Measurements from ENCODE around the gene CELA2A. TPM values are rescaled to one million over a fixed set of nuclear protein-coding genes. Genes with fewer than 3 reads are reported as not detected.

The CELA2A gene
- total and polyA plus RNA-seq, 2 of the 13 experiments (the other 11 are each of a cell fraction or from before 2014, with no cell fraction given): not detected

- H3K4me3 ChIP-seq (replicated peaks in 1 of 3; ENCODE audit: insufficient read depth in 1 of 3, low read depth in 2 of 3, low read length in 3 of 3): no peak overlapping the region
- no peak for DNase-seq (ENCODE audit: low spot score)
- no peaks in the 10 kb centered on the region for H3K27me3 ChIP-seq (ENCODE audit: control insufficient read depth in 1 of 2, insufficient read depth in 2 of 2, low read length in 2 of 2)
- CTCF ChIA-PET (ENCODE audit: low intra/inter-chr PET ratio, low total read pairs): no interaction called here
- no peak for FAIRE-seq
- no peaks in the 10 kb centered on the region for H4K20me1 ChIP-seq (ENCODE audit: insufficient read depth, low read length)
- H3K4me2 ChIP-seq (ENCODE audit: low read depth, low read length): no peak overlapping the region
- TF ChIP-seq AHR (CRISPR knock-in tag; IDR thresholded peaks at IDR 0.05) (no peak), MIXL1 (CRISPR knock-in tag; IDR thresholded peaks at IDR 0.05) (no peak), NR2F2 (IDR thresholded peaks at IDR 0.05; ENCODE audit: borderline replicate concordance, low read depth) (no peak), ZNF121 (CRISPR knock-in tag; IDR thresholded peaks at IDR 0.05) (no peak), ZNF407 (CRISPR knock-in tag; IDR thresholded peaks at IDR 0.05; ENCODE audit: not compliant biosample characterization) (no peak), MTF2 (CRISPR knock-in tag; IDR thresholded peaks at IDR 0.05; ENCODE audit: borderline replicate concordance) (no peak)
- TF ChIP-seq, protein P1, sequence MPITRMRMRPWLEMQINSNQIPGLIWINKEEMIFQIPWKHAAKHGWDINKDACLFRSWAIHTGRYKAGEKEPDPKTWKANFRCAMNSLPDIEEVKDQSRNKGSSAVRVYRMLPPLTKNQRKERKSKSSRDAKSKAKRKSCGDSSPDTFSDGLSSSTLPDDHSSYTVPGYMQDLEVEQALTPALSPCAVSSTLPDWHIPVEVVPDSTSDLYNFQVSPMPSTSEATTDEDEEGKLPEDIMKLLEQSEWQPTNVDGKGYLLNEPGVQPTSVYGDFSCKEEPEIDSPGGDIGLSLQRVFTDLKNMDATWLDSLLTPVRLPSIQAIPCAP (CRISPR knock-in tag; IDR thresholded peaks at IDR 0.05; ENCODE audit: low read depth): no peak
- TF ChIP-seq, protein P2, sequence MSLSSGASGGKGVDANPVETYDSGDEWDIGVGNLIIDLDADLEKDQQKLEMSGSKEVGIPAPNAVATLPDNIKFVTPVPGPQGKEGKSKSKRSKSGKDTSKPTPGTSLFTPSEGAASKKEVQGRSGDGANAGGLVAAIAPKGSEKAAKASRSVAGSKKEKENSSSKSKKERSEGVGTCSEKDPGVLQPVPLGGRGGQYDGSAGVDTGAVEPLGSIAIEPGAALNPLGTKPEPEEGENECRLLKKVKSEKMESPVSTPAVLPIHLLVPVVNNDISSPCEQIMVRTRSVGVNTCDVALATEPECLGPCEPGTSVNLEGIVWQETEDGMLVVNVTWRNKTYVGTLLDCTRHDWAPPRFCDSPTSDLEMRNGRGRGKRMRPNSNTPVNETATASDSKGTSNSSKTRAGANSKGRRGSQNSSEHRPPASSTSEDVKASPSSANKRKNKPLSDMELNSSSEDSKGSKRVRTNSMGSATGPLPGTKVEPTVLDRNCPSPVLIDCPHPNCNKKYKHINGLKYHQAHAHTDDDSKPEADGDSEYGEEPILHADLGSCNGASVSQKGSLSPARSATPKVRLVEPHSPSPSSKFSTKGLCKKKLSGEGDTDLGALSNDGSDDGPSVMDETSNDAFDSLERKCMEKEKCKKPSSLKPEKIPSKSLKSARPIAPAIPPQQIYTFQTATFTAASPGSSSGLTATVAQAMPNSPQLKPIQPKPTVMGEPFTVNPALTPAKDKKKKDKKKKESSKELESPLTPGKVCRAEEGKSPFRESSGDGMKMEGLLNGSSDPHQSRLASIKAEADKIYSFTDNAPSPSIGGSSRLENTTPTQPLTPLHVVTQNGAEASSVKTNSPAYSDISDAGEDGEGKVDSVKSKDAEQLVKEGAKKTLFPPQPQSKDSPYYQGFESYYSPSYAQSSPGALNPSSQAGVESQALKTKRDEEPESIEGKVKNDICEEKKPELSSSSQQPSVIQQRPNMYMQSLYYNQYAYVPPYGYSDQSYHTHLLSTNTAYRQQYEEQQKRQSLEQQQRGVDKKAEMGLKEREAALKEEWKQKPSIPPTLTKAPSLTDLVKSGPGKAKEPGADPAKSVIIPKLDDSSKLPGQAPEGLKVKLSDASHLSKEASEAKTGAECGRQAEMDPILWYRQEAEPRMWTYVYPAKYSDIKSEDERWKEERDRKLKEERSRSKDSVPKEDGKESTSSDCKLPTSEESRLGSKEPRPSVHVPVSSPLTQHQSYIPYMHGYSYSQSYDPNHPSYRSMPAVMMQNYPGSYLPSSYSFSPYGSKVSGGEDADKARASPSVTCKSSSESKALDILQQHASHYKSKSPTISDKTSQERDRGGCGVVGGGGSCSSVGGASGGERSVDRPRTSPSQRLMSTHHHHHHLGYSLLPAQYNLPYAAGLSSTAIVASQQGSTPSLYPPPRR (CRISPR knock-in tag; IDR thresholded peaks at IDR 0.05; ENCODE audit: borderline replicate concordance): no peak
- H3K36me3 ChIP-seq (replicated peaks in 1 of 2; ENCODE audit: control insufficient read depth in 1 of 2, insufficient read depth in 2 of 2, low read length in 2 of 2): peaks cover 0 to 17% of the 10 kb centered on the region in 2 experiments; a peak in 3 of 5 replicates
- POLR2A ChIA-PET: no interaction called here
- no peaks in the 10 kb centered on the region for H3K9me3 ChIP-seq (ENCODE audit: low read length)
- H3K4me1 ChIP-seq (ENCODE audit: insufficient read depth, low read length): peaks cover 6% of the 10 kb centered on the region; the same call in 1 of the 2 replicates
- no TSS peak for BruUV-seq (replicated peaks)
- no peak overlapping the region for H3K27ac ChIP-seq (ENCODE audit: extremely low read length, insufficient read depth, low read length)
- 92% methylated on average over 4 of the region's 4 CpGs for WGBS (ENCODE audit: low lambda C conversion rate)
- no peak overlapping the region for H2AFZ ChIP-seq (ENCODE audit: low read length)
- H3K79me2 ChIP-seq (ENCODE audit: insufficient read depth, low read length): no peaks in the 10 kb centered on the region
- intact Hi-C loops (cut with micrococcal nuclease; ENCODE audit: unreplicated experiment) (no loop called here), in situ Hi-C loops (cut with HindIII; ENCODE audit: extremely low pct_ligation_motif_present, low pct_unique_long_range_greater_than_20kb) (no loop called here)
- no peak for ATAC-seq
- H3K9ac ChIP-seq (ENCODE audit: insufficient read depth, low read depth, low read length): no peak overlapping the region
Observed at GRCh38 chr1:15513192-15513591, 56.7 kb downstream of the CELA2A start.

All from HepG2 (cell line).